GM23248 (cell line): ENCODE measurements around the gene RAN. TPM values are rescaled to one million over a fixed set of nuclear protein-coding genes. Genes with fewer than 3 reads are reported as not detected.
"Not testable (repeated sequence)": the region's sequence is repeated elsewhere in the genome, so short reads cannot be mapped to it uniquely, and the experiment has no call there.

Experiments used
- DNase-seq: peaks from one replicate; pipeline ENCODE4 v3.0.0-alpha.2; 2015
- H2AFZ ChIP-seq: fragments of 200-600 bp; sonication (generic); 2 replicates; pipeline ENCODE4 v1.6.1; 2016; ENCODE audit warnings: antibody characterized with exemption
- H3F3A ChIP-seq: fragments of 200-600 bp; sonication (generic); 2 replicates; pipeline ENCODE4 v1.6.1; 2016; ENCODE audit warnings: mild to moderate bottlenecking, antibody characterized with exemption, mixed run types; ENCODE audit not compliant: insufficient read depth
- H3K27ac ChIP-seq: fragments of 200-600 bp; sonication (generic); 2 replicates; pipeline ENCODE4 v1.5.1; 2016; ENCODE audit warnings: mild to moderate bottlenecking
- H3K27me3 ChIP-seq: fragments of 200-600 bp; sonication (generic); replicated peaks from 2 replicates; pipeline ENCODE4 v1.6.1; 2016; ENCODE audit warnings: mild to moderate bottlenecking; ENCODE audit not compliant: insufficient read depth
- H3K36me3 ChIP-seq: fragments of 200-600 bp; sonication (generic); 2 replicates; pipeline ENCODE4 v1.6.1; 2016; ENCODE audit warnings: low read depth, mild to moderate bottlenecking
- H3K4me1 ChIP-seq: fragments of 200-600 bp; sonication (generic); 2 replicates; pipeline ENCODE4 v1.6.1; 2016; ENCODE audit warnings: mild to moderate bottlenecking; ENCODE audit not compliant: insufficient read depth
- H3K4me2 ChIP-seq: fragments of 200-600 bp; sonication (generic); one replicate; pipeline ENCODE4 v1.6.1; 2016; ENCODE audit warnings: mild to moderate bottlenecking; ENCODE audit not compliant: unreplicated experiment
- H3K4me3 ChIP-seq: fragments of 200-600 bp; sonication (generic); 2 replicates; pipeline ENCODE4 v1.5.1; 2016; ENCODE audit warnings: mild to moderate bottlenecking
- H3K79me2 ChIP-seq: fragments of 200-600 bp; sonication (generic); 2 replicates; pipeline ENCODE4 v1.6.1; 2016; ENCODE audit warnings: mild to moderate bottlenecking; ENCODE audit not compliant: insufficient read depth
- H3K9ac ChIP-seq: fragments of 200-600 bp; sonication (generic); 2 replicates; pipeline ENCODE4 v1.6.1; 2016; ENCODE audit warnings: mild to moderate bottlenecking
- H3K9me2 ChIP-seq: fragments of 200-600 bp; sonication (generic); 2 replicates; pipeline ENCODE4 v1.6.1; 2016; ENCODE audit warnings: mixed run types, mild to moderate bottlenecking, moderate library complexity; ENCODE audit not compliant: insufficient read depth
- H3K9me3 ChIP-seq: fragments of 200-600 bp; sonication (generic); one replicate; pipeline ENCODE4 v1.6.1; 2017; ENCODE audit warnings: low read depth
- H4K20me1 ChIP-seq: fragments of 200-600 bp; sonication (generic); 2 replicates; pipeline ENCODE4 v1.6.0; 2016; ENCODE audit not compliant: insufficient read depth
- EZH2 ChIP-seq: fragments of 200-600 bp; sonication (generic); IDR thresholded peaks from 2 replicates; pipeline ENCODE4 v1.6.1; 2018; ENCODE audit warnings: antibody characterized with exemption, mild to moderate bottlenecking; ENCODE audit not compliant: insufficient read depth, poor library complexity, severe bottlenecking
- EZH2phosphoT487 ChIP-seq: fragments of 200-600 bp; sonication (generic); IDR thresholded peaks from 2 replicates; pipeline ENCODE4 v1.6.1; 2018; ENCODE audit warnings: antibody characterized with exemption, moderate library complexity, mild to moderate bottlenecking, low read depth; ENCODE audit not compliant: insufficient read depth
- WGBS, 2 experiments: methylation state at CpG; one replicate each; pipeline ENCODE4 v1.1.6; 2015 to 2017; ENCODE audit warnings: low lambda C conversion rate in 2 of 2, low coverage in 1 of 2; ENCODE audit errors: missing lambda C conversion rate in 2 of 2; 5-methylcytosine and 5-hydroxymethylcytosine counted together
- in situ Hi-C: fragments of 300-500 bp; cut with MboI; formaldehyde crosslinking; loops from 2 replicates; pipeline ENCODE4 v1.15.0; 2020
- polyA plus RNA-seq: library from polyadenylated mRNA; unstranded; fragments of >200 nt; fragmentation: Nextera tagmentation; extraction: Ambion mirVana; gene quantifications from 2 replicates; pipeline ENCODE4 v1.2.1, GENCODE V29; 2016
- total RNA-seq: library from RNA; depleted of rRNA; stranded (reverse); fragments of >200 nt; shearing (Covaris generic); gene quantifications from 2 replicates; pipeline ENCODE4 v1.2.3, GENCODE V29; 2014

Gene RAN
- total and polyA plus RNA-seq, 2 experiments from 2014 or later, result 541 to 1,090 TPM

- Histone ChIP-seq H3K36me3 (peaks cover 19% of the 10 kb centered on the region), H4K20me1 (0 out of 2 replicates have a peak, but pooled peaks cover 3% of the 10 kb centered on the region), H3K9me2 (no peaks in the 10 kb centered on the region), H3K27me3 (no peaks in the 10 kb centered on the region), H2AFZ (peak overlapping the region; percentile 82), H3K4me2 (peak overlapping the region; percentile 90), H3K4me1 (no peaks in the 10 kb centered on the region), H3K4me3 (peak overlapping the region; percentile 69), H3K9me3 (no peaks in the 10 kb centered on the region), H3K9ac (peak overlapping the region; percentile 54), H3F3A (peaks cover 33% of the 10 kb centered on the region), H3K79me2 (peaks cover 3% of the 10 kb centered on the region; the same call in 1 of the 2 replicates), H3K27ac (no peak overlapping the region)
- in situ Hi-C loops, result no loop called here
- peak; percentile 32 for DNase-seq
- 1 to 5% methylated on average over 10 of the region's 10 CpGs for WGBS, 2 experiments
- no peak for TF ChIP-seq EZH2phosphoT487
- TF ChIP-seq EZH2, result no peak
Measured at GRCh38 chr12:130880411-130880885, 8.6 kb downstream of the RAN start.

GRCh38 chr12:130881046-130881445 is 9.2 kb downstream of the RAN start:
- no peak overlapping the region for H3K4me2 ChIP-seq
- H3K9me3 ChIP-seq, result no peaks in the 10 kb centered on the region
- H3K4me3 ChIP-seq, result no peak overlapping the region; the same call in 1 of the 2 replicates
- no peak overlapping the region for H3K9ac ChIP-seq
- peaks cover 13% of the 10 kb centered on the region for H3K36me3 ChIP-seq
- TF ChIP-seq EZH2, result no peak
- TF ChIP-seq EZH2phosphoT487, result no peak
- 71 to 72% methylated on average over 5 of the region's 5 CpGs for WGBS, 2 experiments
- peak overlapping the region; percentile 82 for H2AFZ ChIP-seq
- no peak overlapping the region for H3K27ac ChIP-seq
- H3K27me3 ChIP-seq, result no peaks in the 10 kb centered on the region
- 0 out of 2 replicates have a peak, but pooled peaks cover 3% of the 10 kb centered on the region for H4K20me1 ChIP-seq
- H3K4me1 ChIP-seq, result no peaks in the 10 kb centered on the region
- H3F3A ChIP-seq, result peaks cover 27% of the 10 kb centered on the region
- no peak for DNase-seq
- in situ Hi-C loops, result no loop called here
- H3K79me2 ChIP-seq, result no peaks in the 10 kb centered on the region
- H3K9me2 ChIP-seq, result no peaks in the 10 kb centered on the region

GRCh38 chr12:130881548-130881947 is 9.7 kb downstream of the RAN start:
- no peak overlapping the region for H3K27ac ChIP-seq
- WGBS, 2 experiments, result 67 to 72% methylated on average over 1 of the region's 1 CpG

GRCh38 chr12:130887190-130887589 is 15.3 kb downstream of the RAN start:
- H3F3A ChIP-seq, H3K4me1 ChIP-seq, H3K4me3 ChIP-seq, H3K36me3 ChIP-seq, H3K27me3 ChIP-seq, in situ Hi-C loops, H3K4me2 ChIP-seq, H3K9ac ChIP-seq, DNase-seq, H4K20me1 ChIP-seq, H3K27ac ChIP-seq, H2AFZ ChIP-seq, H3K79me2 ChIP-seq, H3K9me3 ChIP-seq, H3K9me2 ChIP-seq: not testable (repeated sequence)
- WGBS, 2 experiments, result 65 to 66% methylated on average over 10 to 12 of the region's 17 CpGs

More at GRCh38 chr12:130881548-130881947, 9.7 kb downstream of the RAN start:
- 0 out of 2 replicates have a peak, but pooled peaks cover 3% of the 10 kb centered on the region for H4K20me1 ChIP-seq
- H3F3A ChIP-seq, result peaks cover 22% of the 10 kb centered on the region
- no peak overlapping the region for H2AFZ ChIP-seq
- in situ Hi-C loops, result no loop called here
- H3K4me3 ChIP-seq, result no peak overlapping the region
- no peak overlapping the region for H3K4me2 ChIP-seq
- TF ChIP-seq EZH2phosphoT487 (no peak), EZH2 (no peak)
- DNase-seq, result no peak
- H3K9me2 ChIP-seq, result no peaks in the 10 kb centered on the region
- no peak overlapping the region for H3K9ac ChIP-seq
- H3K4me1 ChIP-seq, result no peaks in the 10 kb centered on the region
- peaks cover 8% of the 10 kb centered on the region for H3K36me3 ChIP-seq
- H3K27me3 ChIP-seq, result no peaks in the 10 kb centered on the region
- no peaks in the 10 kb centered on the region for H3K79me2 ChIP-seq
- no peaks in the 10 kb centered on the region for H3K9me3 ChIP-seq

GRCh38 chr12:130904064-130904463 is 32.2 kb downstream of the RAN start:
- in situ Hi-C loops, result no loop called here
- 0 out of 2 replicates have a peak, but pooled peaks cover 5% of the 10 kb centered on the region for H3K27me3 ChIP-seq
- 55 to 71% methylated on average over 2 of the region's 2 CpGs for WGBS, 2 experiments

GRCh38 chr12:130904936-130905455 is 33.1 kb downstream of the RAN start:
- H2AFZ ChIP-seq, H3K9me2 ChIP-seq, in situ Hi-C loops, H3K4me1 ChIP-seq, H3K36me3 ChIP-seq, H3F3A ChIP-seq, H3K9me3 ChIP-seq, H3K27me3 ChIP-seq, H3K4me2 ChIP-seq, H3K27ac ChIP-seq, H4K20me1 ChIP-seq, DNase-seq, H3K4me3 ChIP-seq, H3K9ac ChIP-seq, H3K79me2 ChIP-seq: not testable (repeated sequence)
- 84 to 87% methylated on average over 3 to 30 of the region's 31 CpGs for WGBS, 2 experiments

More at GRCh38 chr12:130904064-130904463, 32.2 kb downstream of the RAN start:
- DNase-seq, result no peak
- no peaks in the 10 kb centered on the region for H3K79me2 ChIP-seq
- H3K27ac ChIP-seq, result no peak overlapping the region
- no peaks in the 10 kb centered on the region for H3K9me2 ChIP-seq
- no peaks in the 10 kb centered on the region for H4K20me1 ChIP-seq
- no peak overlapping the region for H3K9ac ChIP-seq
- no peak overlapping the region for H3K4me3 ChIP-seq
- H3K4me1 ChIP-seq, result no peaks in the 10 kb centered on the region
- H3F3A ChIP-seq, result no peaks in the 10 kb centered on the region
- no peak overlapping the region for H3K4me2 ChIP-seq
- H2AFZ ChIP-seq, result no peak overlapping the region
- H3K36me3 ChIP-seq, result no peaks in the 10 kb centered on the region
- TF ChIP-seq EZH2 (no peak), EZH2phosphoT487 (no peak)
- no peaks in the 10 kb centered on the region for H3K9me3 ChIP-seq
